Measurements from ENCODE around the gene CACUL1.
"Not testable (repeated sequence)": the region's sequence is repeated elsewhere in the genome, so short reads cannot be mapped to it uniquely, and the experiment has no call there.

The CACUL1 gene

GRCh38 chr10:118754556-118755423 is at the start of gene CACUL1:
Gene CACUL1 (minus strand): TSS chr10:118754970. CDS start chr10:118754762, 208 bp downstream.
- no peaks in the 10 kb centered on the region for H3K36me3 ChIP-seq (ENCODE audit: control insufficient read depth, insufficient read depth, low read length)
- H3K4me1 ChIP-seq (ENCODE audit: control insufficient read depth, insufficient read depth, low read length) = no peaks in the 10 kb centered on the region
- H3K9me3 ChIP-seq (ENCODE audit: control insufficient read depth, insufficient read depth, low read length) = no peaks in the 10 kb centered on the region
- peaks cover 7% of the 10 kb centered on the region for H3K27me3 ChIP-seq (ENCODE audit: control insufficient read depth, insufficient read depth, low read length)
- peak within 1 kb of the TSS; percentile 82 for H3K9ac ChIP-seq (ENCODE audit: low read depth, low read length)
- peak within 1 kb of the TSS; percentile 88 for H3K4me3 ChIP-seq (ENCODE audit: low read depth, low read length)

DNA sequence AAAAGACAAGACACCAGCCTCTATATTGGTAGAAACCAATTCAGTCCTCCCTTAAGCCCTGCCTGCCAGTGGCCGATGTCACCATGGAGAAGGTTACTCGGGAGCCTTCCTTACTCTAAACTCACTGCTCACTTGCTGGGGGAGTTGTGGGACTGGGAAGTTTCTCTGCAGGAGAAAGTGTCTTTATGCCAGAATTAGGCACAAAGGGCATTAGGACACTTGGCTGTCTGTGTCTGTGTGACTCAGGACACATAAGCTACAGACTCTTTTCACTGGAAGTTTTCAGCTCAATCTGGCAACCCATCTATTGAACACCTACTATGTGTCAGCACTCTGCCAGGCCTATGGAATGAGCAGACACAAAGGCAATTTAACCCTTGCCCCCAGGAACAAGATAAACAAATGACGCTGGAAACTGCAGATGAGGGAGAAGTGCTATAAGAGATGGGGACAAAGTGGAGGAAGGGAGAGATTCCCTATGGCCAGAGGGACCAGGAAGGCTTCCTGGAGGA is 49.5 kb upstream of the CACUL1 start:
- Histone ChIP-seq H3K27me3 (ENCODE audit: control insufficient read depth, insufficient read depth, low read length) (no peaks in the 10 kb centered on the region), H3K9me3 (ENCODE audit: control insufficient read depth, insufficient read depth, low read length) (no peaks in the 10 kb centered on the region), H3K36me3 (ENCODE audit: control insufficient read depth, insufficient read depth, low read length) (no peaks in the 10 kb centered on the region)

GRCh38 chr10:118802126-118802793 is 47.5 kb upstream of the CACUL1 start:
- H3K4me1 ChIP-seq (ENCODE audit: control insufficient read depth, insufficient read depth, low read length) = no peaks in the 10 kb centered on the region
- no peak overlapping the region for H3K9ac ChIP-seq (ENCODE audit: low read depth, low read length)
- H3K4me3 ChIP-seq (ENCODE audit: low read depth, low read length) = no peak overlapping the region
- H3K36me3 ChIP-seq (ENCODE audit: control insufficient read depth, insufficient read depth, low read length) = no peaks in the 10 kb centered on the region
- no peaks in the 10 kb centered on the region for H3K27me3 ChIP-seq (ENCODE audit: control insufficient read depth, insufficient read depth, low read length)
- no peaks in the 10 kb centered on the region for H3K9me3 ChIP-seq (ENCODE audit: control insufficient read depth, insufficient read depth, low read length)

More for the DNA sequence above, 49.5 kb upstream of the CACUL1 start:
- Histone ChIP-seq H3K9ac (ENCODE audit: low read depth, low read length) (no peak overlapping the region), H3K4me1 (ENCODE audit: control insufficient read depth, insufficient read depth, low read length) (no peaks in the 10 kb centered on the region), H3K4me3 (ENCODE audit: low read depth, low read length) (no peak overlapping the region)

DNA sequence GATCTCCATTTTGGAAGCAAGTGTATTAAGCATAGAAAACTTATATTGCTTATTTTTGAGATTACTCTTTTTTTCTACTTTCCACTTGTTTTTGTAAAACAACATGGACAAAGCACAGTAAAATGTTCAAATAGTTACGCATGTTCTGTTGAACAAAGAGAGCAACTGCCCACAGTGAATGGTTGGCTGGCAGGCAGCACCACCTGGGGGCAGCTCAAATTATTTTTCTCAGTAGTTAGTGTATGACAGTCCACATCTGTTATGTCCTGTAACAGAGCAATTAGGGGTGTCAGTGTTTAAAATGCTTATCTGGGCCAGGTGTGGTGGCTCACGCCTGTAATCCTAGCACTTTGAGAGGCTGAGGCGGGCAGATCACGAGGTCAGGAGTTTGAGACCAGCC is 46.1 kb upstream of the CACUL1 start:
- H3K4me3 ChIP-seq (ENCODE audit: low read depth, low read length) = no peak overlapping the region
- H3K27me3 ChIP-seq (ENCODE audit: control insufficient read depth, insufficient read depth, low read length) = no peaks in the 10 kb centered on the region
- no peaks in the 10 kb centered on the region for H3K36me3 ChIP-seq (ENCODE audit: control insufficient read depth, insufficient read depth, low read length)
- no peaks in the 10 kb centered on the region for H3K9me3 ChIP-seq (ENCODE audit: control insufficient read depth, insufficient read depth, low read length)
- no peaks in the 10 kb centered on the region for H3K4me1 ChIP-seq (ENCODE audit: control insufficient read depth, insufficient read depth, low read length)
- no peak overlapping the region for H3K9ac ChIP-seq (ENCODE audit: low read depth, low read length)

DNA sequence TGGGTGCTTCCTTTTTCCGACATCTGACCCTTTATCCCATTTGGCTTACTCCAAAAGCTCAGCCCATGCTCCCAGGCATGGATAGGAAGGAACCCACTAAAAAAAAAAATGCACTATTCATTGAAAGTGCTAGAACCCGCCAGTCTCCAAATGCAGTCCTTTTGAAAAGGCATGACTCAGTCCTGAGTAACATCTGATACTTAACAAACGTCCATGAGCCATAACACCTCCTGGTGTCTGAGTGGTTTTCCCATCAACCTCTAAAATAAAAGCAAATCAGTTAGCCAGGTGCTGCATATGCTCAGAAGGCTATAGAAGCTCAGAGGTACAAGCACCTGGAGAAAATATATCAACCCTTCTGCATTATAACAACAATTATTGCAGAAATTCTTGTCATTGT is 45.0 kb upstream of the CACUL1 start:
- no peaks in the 10 kb centered on the region for H3K9me3 ChIP-seq (ENCODE audit: control insufficient read depth, insufficient read depth, low read length)
- H3K9ac ChIP-seq (ENCODE audit: low read depth, low read length) = no peak overlapping the region
- H3K4me3 ChIP-seq (ENCODE audit: low read depth, low read length) = no peak overlapping the region
- H3K4me1 ChIP-seq (ENCODE audit: control insufficient read depth, insufficient read depth, low read length) = no peaks in the 10 kb centered on the region
- H3K27me3 ChIP-seq (ENCODE audit: control insufficient read depth, insufficient read depth, low read length) = no peaks in the 10 kb centered on the region
- no peaks in the 10 kb centered on the region for H3K36me3 ChIP-seq (ENCODE audit: control insufficient read depth, insufficient read depth, low read length)

- Histone ChIP-seq H3K9ac (ENCODE audit: low read depth, low read length) (no peak overlapping the region), H3K9me3 (ENCODE audit: control insufficient read depth, insufficient read depth, low read length) (no peaks in the 10 kb centered on the region), H3K36me3 (ENCODE audit: control insufficient read depth, insufficient read depth, low read length) (no peaks in the 10 kb centered on the region), H3K4me1 (ENCODE audit: control insufficient read depth, insufficient read depth, low read length) (no peaks in the 10 kb centered on the region), H3K4me3 (ENCODE audit: low read depth, low read length) (no peak overlapping the region), H3K27me3 (ENCODE audit: control insufficient read depth, insufficient read depth, low read length) (no peaks in the 10 kb centered on the region)
Observed at GRCh38 chr10:118798231-118798662, 43.5 kb upstream of the CACUL1 start.

- H3K4me3 ChIP-seq (ENCODE audit: low read depth, low read length); H3K36me3 ChIP-seq (ENCODE audit: control insufficient read depth, insufficient read depth, low read length); H3K9me3 ChIP-seq (ENCODE audit: control insufficient read depth, insufficient read depth, low read length); H3K9ac ChIP-seq (ENCODE audit: low read depth, low read length); H3K4me1 ChIP-seq (ENCODE audit: control insufficient read depth, insufficient read depth, low read length); H3K27me3 ChIP-seq (ENCODE audit: control insufficient read depth, insufficient read depth, low read length): not testable (repeated sequence)
Observed at GRCh38 chr10:118794971-118795370, 40.2 kb upstream of the CACUL1 start.

DNA sequence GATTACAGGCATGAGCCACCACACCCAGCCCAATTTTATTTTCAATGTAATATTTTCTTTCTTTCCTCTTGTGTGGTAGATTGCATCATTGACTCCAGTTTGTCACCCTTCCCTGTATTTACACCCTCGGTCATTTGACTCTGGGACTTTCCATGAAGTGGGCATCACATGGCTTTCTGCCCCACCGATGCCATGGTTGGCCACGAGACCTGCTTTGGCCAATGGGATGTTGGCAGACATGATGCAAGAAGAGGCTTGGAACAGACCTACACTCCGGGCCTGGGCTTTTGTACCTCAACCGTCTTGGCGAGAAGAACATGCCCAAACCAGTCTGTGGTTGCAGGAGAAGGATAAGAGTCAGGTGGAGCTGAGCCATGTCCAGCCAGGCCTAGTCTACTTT is 38.8 kb upstream of the CACUL1 start:
- H3K9me3 ChIP-seq (ENCODE audit: control insufficient read depth, insufficient read depth, low read length) = no peaks in the 10 kb centered on the region
- no peak overlapping the region for H3K4me3 ChIP-seq (ENCODE audit: low read depth, low read length)
- no peaks in the 10 kb centered on the region for H3K27me3 ChIP-seq (ENCODE audit: control insufficient read depth, insufficient read depth, low read length)
- H3K9ac ChIP-seq (ENCODE audit: low read depth, low read length) = no peak overlapping the region
- no peaks in the 10 kb centered on the region for H3K36me3 ChIP-seq (ENCODE audit: control insufficient read depth, insufficient read depth, low read length)
- no peaks in the 10 kb centered on the region for H3K4me1 ChIP-seq (ENCODE audit: control insufficient read depth, insufficient read depth, low read length)

GRCh38 chr10:118792526-118792925 is 37.8 kb upstream of the CACUL1 start:
- Histone ChIP-seq H3K9me3 (ENCODE audit: control insufficient read depth, insufficient read depth, low read length) (no peaks in the 10 kb centered on the region), H3K4me3 (ENCODE audit: low read depth, low read length) (no peak overlapping the region), H3K27me3 (ENCODE audit: control insufficient read depth, insufficient read depth, low read length) (no peaks in the 10 kb centered on the region), H3K36me3 (ENCODE audit: control insufficient read depth, insufficient read depth, low read length) (no peaks in the 10 kb centered on the region), H3K4me1 (ENCODE audit: control insufficient read depth, insufficient read depth, low read length) (no peaks in the 10 kb centered on the region), H3K9ac (ENCODE audit: low read depth, low read length) (no peak overlapping the region)

GRCh38 chr10:118790058-118790457 is 35.3 kb upstream of the CACUL1 start:
- Histone ChIP-seq H3K27me3 (ENCODE audit: control insufficient read depth, insufficient read depth, low read length) (no peaks in the 10 kb centered on the region), H3K9me3 (ENCODE audit: control insufficient read depth, insufficient read depth, low read length) (no peaks in the 10 kb centered on the region), H3K4me1 (ENCODE audit: control insufficient read depth, insufficient read depth, low read length) (no peaks in the 10 kb centered on the region), H3K4me3 (ENCODE audit: low read depth, low read length) (no peak overlapping the region), H3K36me3 (ENCODE audit: control insufficient read depth, insufficient read depth, low read length) (no peaks in the 10 kb centered on the region), H3K9ac (ENCODE audit: low read depth, low read length) (no peak overlapping the region)

DNA sequence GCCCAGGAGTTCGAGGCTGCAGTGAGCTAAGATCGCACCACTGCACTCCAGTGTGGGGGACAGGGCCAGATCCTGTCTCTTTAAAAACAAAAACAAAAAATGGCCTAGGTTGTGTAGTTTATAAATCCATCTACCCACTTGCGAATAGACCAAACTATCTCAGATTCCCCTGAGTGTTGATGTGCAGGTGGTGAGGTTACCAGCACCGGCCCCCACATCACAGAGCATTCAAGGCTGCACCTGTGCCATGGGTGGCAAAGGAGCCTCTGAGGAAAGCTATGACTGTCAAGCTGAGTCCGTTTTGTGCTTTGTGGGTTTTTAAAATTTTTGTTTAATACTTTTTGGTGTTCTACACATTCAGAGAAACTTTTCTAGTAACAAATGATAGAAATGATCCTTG is 30.8 kb upstream of the CACUL1 start:
- no peaks in the 10 kb centered on the region for H3K4me1 ChIP-seq (ENCODE audit: control insufficient read depth, insufficient read depth, low read length)
- no peaks in the 10 kb centered on the region for H3K9me3 ChIP-seq (ENCODE audit: control insufficient read depth, insufficient read depth, low read length)
- no peaks in the 10 kb centered on the region for H3K36me3 ChIP-seq (ENCODE audit: control insufficient read depth, insufficient read depth, low read length)
- no peak overlapping the region for H3K4me3 ChIP-seq (ENCODE audit: low read depth, low read length)
- no peaks in the 10 kb centered on the region for H3K27me3 ChIP-seq (ENCODE audit: control insufficient read depth, insufficient read depth, low read length)
- no peak overlapping the region for H3K9ac ChIP-seq (ENCODE audit: low read depth, low read length)
